Psoas muscle (tissue), 8 donors: Measurements from ENCODE around the gene PIAS1. TPM values are rescaled to one million over a fixed set of nuclear protein-coding genes. Genes with fewer than 3 reads are reported as not detected.

Experiments
- ATAC-seq, 4 donors: fragments of 200-7000 bp; cut with Tn5 transposase; one replicate each; pipeline ENCODE4 v1.9.1; 2020; ENCODE audit warnings: moderate library complexity in 3 of 4, mild to moderate bottlenecking in 2 of 4
- DNase-seq, 2 donors: peaks; one replicate each; pipeline ENCODE4 v3.0.0-alpha.2; 2020
- H3K27ac ChIP-seq: fragments of 200-600 bp; one replicate; pipeline ENCODE4 v1.8.0; 2022
- H3K27me3 ChIP-seq, 3 donors: fragments of 200-600 bp in 1 of 3; one replicate each; pipeline versions ENCODE4 v1.6.1 to v1.8.0; 2013 to 2022; ENCODE audit warnings: low read length in 2 of 3, mild to moderate bottlenecking in 2 of 3, moderate library complexity in 1 of 3; ENCODE audit not compliant: insufficient read depth in 3 of 3
- H3K36me3 ChIP-seq, 2 donors: fragments of 200-600 bp in 1 of 2; one replicate each; pipeline versions ENCODE4 v1.6.1 to v1.8.0; 2013 to 2022; ENCODE audit warnings: low read depth in 1 of 2, mild to moderate bottlenecking in 1 of 2, moderate library complexity in 1 of 2; ENCODE audit not compliant: insufficient read depth in 1 of 2
- H3K4me1 ChIP-seq: fragments of 200-600 bp; one replicate; pipeline ENCODE4 v1.8.0; 2022
- H3K4me3 ChIP-seq: fragments of 200-600 bp; one replicate; pipeline ENCODE4 v1.8.0; 2022; ENCODE audit warnings: mild to moderate bottlenecking
- H3K9me3 ChIP-seq: fragments of 200-600 bp; one replicate; pipeline ENCODE4 v1.8.0; 2022
- WGBS, 3 donors: extraction: QIAGEN DNeasy Blood & Tissue Kit; methylation state at CpG; one replicate each; pipeline versions ENCODE4 v1.1.6 to v1.1.7; 2013; 5-methylcytosine and 5-hydroxymethylcytosine counted together
- intact Hi-C, 2 donors: fragments of 100-400 bp; cut with DNase I; formaldehyde crosslinking; loops; one replicate each; pipeline versions ENCODE4 v1.11.0 to v1.14.2; 2022
- polyA plus RNA-seq, 3 donors: library from polyadenylated mRNA; stranded (reverse); fragments of 200-250 nt; gene quantifications; one replicate each; pipeline ENCODE4 v1.2.3, GENCODE V29; 2013
- total RNA-seq, 4 donors: library from RNA; stranded (reverse); fragmentation: NEBNext Ultra II Directional in 2 of 4; extraction: Animal tissue kit (Norgen Biotek cat#: 25700) in 2 of 4; gene quantifications; one replicate each; pipeline versions ENCODE4 v1.2.1 to v1.2.4, GENCODE V29; 2021 to 2023
- TF ChIP-seq, protein P1 (sequence below): fragments of 200-600 bp; IDR thresholded peaks from one replicate; pipeline ENCODE4 v1.8.0; 2022; ENCODE audit warnings: antibody characterized with exemption
- donor health status: healthy with polysubstance abuse.
- donor health status: DM: no; HTN: no; CAD: no; lungs with moderate emphysema.
- donor health status: Bipolar disorder and iron deficiency.
- donor health status: healthy.
- donor health status: DM: yes; HTN: yes; CAD: no.
- donor health status: DM: no; HTN: no; CAD: no.
- donor health status: DM: no; HTN: no; CAD: no.
- donor health status: DM: yes; HTN: yes; CAD: no.

The PIAS1 gene
- total and polyA plus RNA-seq, 7 donors: 4.4 to 28.7 (median 18.2) TPM

DNA sequence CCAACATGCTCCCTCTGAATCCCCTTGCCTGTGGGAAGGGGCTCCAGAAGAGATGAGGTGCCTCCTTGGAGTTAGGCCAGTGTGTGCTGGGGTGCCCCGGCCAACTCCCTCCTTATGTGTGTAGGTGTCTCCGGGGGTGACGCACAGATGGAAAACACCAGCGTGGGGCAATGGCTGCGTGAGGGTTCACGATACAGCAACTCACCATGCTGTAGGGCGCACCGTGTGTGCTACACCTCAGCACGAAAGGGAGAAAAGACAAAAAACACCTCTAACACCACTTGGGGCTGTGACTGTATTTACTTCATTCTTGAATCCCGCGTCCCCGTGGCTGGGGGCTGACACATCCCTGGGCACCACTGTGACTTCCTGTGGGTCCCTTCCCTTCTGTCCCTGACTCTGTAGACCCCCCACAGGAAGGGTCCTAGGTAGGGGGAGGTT, 152.6 kb downstream of the PIAS1 start:
- Histone ChIP-seq H3K4me3 (no peak overlapping the region), H3K36me3 (no peaks in the 10 kb centered on the region), H3K9me3 (no peaks in the 10 kb centered on the region), H3K27me3 (no peaks in the 10 kb centered on the region), H3K4me1 (peaks cover 15% of the 10 kb centered on the region), H3K27ac (no peak overlapping the region)
- intact Hi-C loops: no loop called here
- WGBS, 3 donors: 92 to 95% (median 94%) methylated on average over 12 of the region's 12 CpGs
- TF ChIP-seq, protein P1, sequence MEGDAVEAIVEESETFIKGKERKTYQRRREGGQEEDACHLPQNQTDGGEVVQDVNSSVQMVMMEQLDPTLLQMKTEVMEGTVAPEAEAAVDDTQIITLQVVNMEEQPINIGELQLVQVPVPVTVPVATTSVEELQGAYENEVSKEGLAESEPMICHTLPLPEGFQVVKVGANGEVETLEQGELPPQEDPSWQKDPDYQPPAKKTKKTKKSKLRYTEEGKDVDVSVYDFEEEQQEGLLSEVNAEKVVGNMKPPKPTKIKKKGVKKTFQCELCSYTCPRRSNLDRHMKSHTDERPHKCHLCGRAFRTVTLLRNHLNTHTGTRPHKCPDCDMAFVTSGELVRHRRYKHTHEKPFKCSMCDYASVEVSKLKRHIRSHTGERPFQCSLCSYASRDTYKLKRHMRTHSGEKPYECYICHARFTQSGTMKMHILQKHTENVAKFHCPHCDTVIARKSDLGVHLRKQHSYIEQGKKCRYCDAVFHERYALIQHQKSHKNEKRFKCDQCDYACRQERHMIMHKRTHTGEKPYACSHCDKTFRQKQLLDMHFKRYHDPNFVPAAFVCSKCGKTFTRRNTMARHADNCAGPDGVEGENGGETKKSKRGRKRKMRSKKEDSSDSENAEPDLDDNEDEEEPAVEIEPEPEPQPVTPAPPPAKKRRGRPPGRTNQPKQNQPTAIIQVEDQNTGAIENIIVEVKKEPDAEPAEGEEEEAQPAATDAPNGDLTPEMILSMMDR: no peak
- DNase-seq (no peak), ATAC-seq (no peak)

DNA sequence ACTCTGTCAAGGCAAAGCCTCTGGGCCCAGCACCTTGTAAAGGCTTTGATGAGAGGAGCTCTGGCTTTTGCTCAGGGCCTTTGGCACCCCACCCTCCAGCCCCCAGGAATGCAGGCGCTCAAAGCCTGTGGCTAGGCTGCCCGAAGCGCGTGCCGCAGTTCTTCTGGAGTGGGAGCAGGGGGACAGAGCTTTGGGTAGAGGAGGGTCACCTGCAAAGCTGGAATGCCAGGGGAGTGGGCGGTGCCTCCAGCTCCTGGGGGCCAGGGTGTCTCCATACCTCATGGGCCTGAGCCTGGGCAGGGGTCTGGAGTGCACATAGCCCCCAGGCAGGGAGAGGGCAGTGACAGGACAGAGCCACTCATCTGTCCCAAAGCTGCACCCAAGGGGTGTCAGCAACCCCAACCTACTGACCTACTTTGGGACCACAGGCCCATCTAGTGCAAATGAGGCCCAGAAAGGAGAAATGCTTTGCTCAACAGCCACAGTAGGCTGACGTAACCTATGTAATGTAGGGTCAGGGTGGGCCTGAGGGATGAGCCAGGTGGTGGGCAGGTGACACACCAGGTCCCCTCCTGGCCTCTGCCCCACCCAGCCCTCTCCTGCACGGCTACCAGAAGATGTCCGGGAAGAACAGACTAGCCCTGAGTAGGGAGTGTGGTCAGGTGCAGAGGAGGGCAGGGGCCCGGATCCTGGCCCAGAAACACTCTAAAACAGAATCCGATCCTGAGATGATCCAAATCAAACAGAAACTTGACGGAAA, 153.2 kb downstream of the PIAS1 start:
- TF ChIP-seq, protein P1: no peak
- WGBS, 3 donors: 88 to 91% (median 90%) methylated on average over 11 to 12 of the region's 12 CpGs
- no peak overlapping the region for H3K4me3 ChIP-seq
- DNase-seq (no peak), ATAC-seq (no peak)
- no peaks in the 10 kb centered on the region for H3K27me3 ChIP-seq
- H3K9me3 ChIP-seq: no peaks in the 10 kb centered on the region
- no peaks in the 10 kb centered on the region for H3K36me3 ChIP-seq
- peaks cover 15% of the 10 kb centered on the region for H3K4me1 ChIP-seq
- intact Hi-C loops: no loop called here
- H3K27ac ChIP-seq: no peak overlapping the region

DNA sequence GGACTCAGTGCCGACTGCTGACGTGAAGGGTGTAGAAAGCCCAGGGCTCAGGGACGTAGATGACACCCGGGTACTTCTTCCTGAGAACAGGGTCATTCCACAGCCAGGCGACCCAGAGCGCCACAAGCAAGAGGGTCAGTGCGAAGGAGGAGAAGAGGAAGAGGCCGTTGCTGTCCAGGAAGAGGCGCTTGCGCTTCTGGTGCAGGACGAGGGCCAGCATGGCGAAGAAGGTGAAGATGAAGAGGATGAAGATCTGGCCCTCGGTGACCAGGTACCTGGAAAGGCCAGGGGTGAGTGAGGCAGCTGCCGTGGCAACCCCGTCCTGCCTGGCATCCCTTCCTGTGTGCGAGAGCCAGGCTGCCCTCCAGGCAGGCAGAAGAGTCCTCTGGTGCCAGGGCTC, 154.0 kb downstream of the PIAS1 start:
- intact Hi-C loops: no loop called here
- WGBS, 3 donors: 71 to 75% (median 73%) methylated on average over 15 to 16 of the region's 16 CpGs
- Histone ChIP-seq H3K27me3 (no peaks in the 10 kb centered on the region), H3K36me3 (no peaks in the 10 kb centered on the region), H3K9me3 (no peaks in the 10 kb centered on the region), H3K27ac (no peak overlapping the region), H3K4me1 (peaks cover 15% of the 10 kb centered on the region), H3K4me3 (no peak overlapping the region)
- no peak for ATAC-seq
- TF ChIP-seq, protein P1: no peak
- DNase-seq: no peak

DNA sequence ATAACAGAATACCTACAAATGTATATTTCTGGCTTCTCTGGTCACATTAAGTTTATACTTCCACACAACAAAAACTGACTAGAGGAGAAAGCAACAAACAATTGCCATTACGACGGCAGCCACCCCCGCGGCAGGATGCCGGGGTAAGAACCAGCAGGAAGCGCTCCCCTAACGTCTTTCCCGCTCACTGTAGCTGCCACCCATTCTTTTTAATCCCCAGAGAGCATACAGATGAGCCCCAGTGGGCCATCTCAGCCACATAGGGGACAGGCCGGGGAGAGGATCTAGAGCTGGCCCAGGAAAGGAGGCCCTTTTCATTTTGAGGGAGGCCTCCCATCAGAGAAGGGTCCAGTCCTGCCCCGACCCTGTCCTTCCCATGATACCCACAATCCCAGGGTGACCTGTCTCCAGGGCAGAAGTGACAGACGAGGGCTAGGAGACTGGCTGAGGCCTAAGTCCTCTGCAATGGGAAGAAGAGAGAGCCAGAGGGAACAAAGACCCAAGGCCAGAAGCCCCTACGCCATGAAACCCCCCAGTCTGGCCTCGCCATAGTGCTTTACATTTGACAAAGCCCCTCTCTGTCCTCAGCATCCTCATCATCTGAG, 154.6 kb downstream of the PIAS1 start:
- Histone ChIP-seq H3K36me3 (no peaks in the 10 kb centered on the region), H3K4me3 (no peak overlapping the region), H3K4me1 (peaks cover 15% of the 10 kb centered on the region), H3K27ac (no peak overlapping the region), H3K9me3 (no peaks in the 10 kb centered on the region), H3K27me3 (no peaks in the 10 kb centered on the region)
- intact Hi-C loops: no loop called here
- 83 to 84% (median 83%) methylated on average over 13 of the region's 13 CpGs for WGBS, 3 donors
- TF ChIP-seq, protein P1: no peak
- no peak for DNase-seq
- no peak for ATAC-seq
